Epithelial cell of prostate (primary cell): ENCODE data around the gene PKP2.
"Not testable (repeated sequence)": the region's sequence is repeated elsewhere in the genome, so short reads cannot be mapped to it uniquely, and the experiment has no call there.

Experiments used
- DNase-seq: peaks from one replicate; pipeline ENCODE4 v3.0.0-alpha.2; 2011; ENCODE audit warnings: low read depth, low spot score
- H3K27ac ChIP-seq: fragments of 450-650 bp; 2 replicates; pipeline ENCODE4 v1.5.1; 2017; ENCODE audit warnings: mild to moderate bottlenecking

PKP2 gene

GRCh38 chr12:32897687-32898573 is 1.4 kb upstream of the PKP2 start:
- peak overlapping the region; percentile 91 for H3K27ac ChIP-seq
- DNase-seq, result no peak

- peak overlapping the region; percentile 91 for H3K27ac ChIP-seq
- no peak for DNase-seq
These were observed 669 bp upstream of the PKP2 start for GRCh38 chr12:32897281-32897610.

GRCh38 chr12:32895688-32896431 is 717 bp downstream of the PKP2 start:
- no peak for DNase-seq
- peak overlapping the region; percentile 91 for H3K27ac ChIP-seq

- no peak for DNase-seq
- H3K27ac ChIP-seq, result peak overlapping the region; percentile 91
These were observed 2.0 kb downstream of the PKP2 start for GRCh38 chr12:32894566-32894965.

GRCh38 chr12:32893458-32893857 is 3.1 kb downstream of the PKP2 start:
- peak overlapping the region; percentile 91 for H3K27ac ChIP-seq
- no peak for DNase-seq

- peak overlapping the region; percentile 91 for H3K27ac ChIP-seq
- DNase-seq, result no peak
These were observed 3.5 kb downstream of the PKP2 start for GRCh38 chr12:32893043-32893442.

GRCh38 chr12:32892369-32892768 is 4.2 kb downstream of the PKP2 start:
- H3K27ac ChIP-seq, result peak overlapping the region; percentile 91
- DNase-seq, result not testable (repeated sequence)

GRCh38 chr12:32891956-32892355 is 4.6 kb downstream of the PKP2 start:
- no peak for DNase-seq
- peak overlapping the region; percentile 91 for H3K27ac ChIP-seq

GRCh38 chr12:32891526-32891925 is 5.1 kb downstream of the PKP2 start:
- peak overlapping the region; percentile 91 for H3K27ac ChIP-seq
- no peak for DNase-seq

GRCh38 chr12:32889011-32889760 is 7.4 kb downstream of the PKP2 start:
- H3K27ac ChIP-seq, result peak overlapping the region; percentile 91
- DNase-seq, result peak; percentile 29

GRCh38 chr12:32887058-32887457 is 9.5 kb downstream of the PKP2 start:
- H3K27ac ChIP-seq, result no peak overlapping the region
- DNase-seq, result no peak

GRCh38 chr12:32885831-32886230 is 10.7 kb downstream of the PKP2 start:
- DNase-seq, result no peak
- H3K27ac ChIP-seq, result no peak overlapping the region

- DNase-seq, result no peak
- no peak overlapping the region for H3K27ac ChIP-seq
These were observed 11.6 kb downstream of the PKP2 start for GRCh38 chr12:32884962-32885361.

GRCh38 chr12:32881702-32882101 is 14.9 kb downstream of the PKP2 start:
- no peak for DNase-seq
- H3K27ac ChIP-seq, result no peak overlapping the region

- no peak for DNase-seq
- no peak overlapping the region for H3K27ac ChIP-seq
These were observed 15.5 kb downstream of the PKP2 start for GRCh38 chr12:32881107-32881506.

GRCh38 chr12:32879066-32879465 is 17.5 kb downstream of the PKP2 start:
- H3K27ac ChIP-seq, DNase-seq: not testable (repeated sequence)

GRCh38 chr12:32877601-32878459 is 18.7 kb downstream of the PKP2 start:
- DNase-seq, result no peak
- H3K27ac ChIP-seq, result no peak overlapping the region

GRCh38 chr12:32876004-32876403 is 20.6 kb downstream of the PKP2 start:
- DNase-seq, result no peak
- no peak overlapping the region for H3K27ac ChIP-seq

- DNase-seq, result no peak
- H3K27ac ChIP-seq, result no peak overlapping the region
These were observed 21.6 kb downstream of the PKP2 start for GRCh38 chr12:32874975-32875374.

GRCh38 chr12:32874078-32874477 is 22.5 kb downstream of the PKP2 start:
- H3K27ac ChIP-seq, result no peak overlapping the region
- no peak for DNase-seq
